HG03066 (cell line): Measurements from ENCODE around the gene SRP68.
"Not testable (repeated sequence)": the region's sequence is repeated elsewhere in the genome, so short reads cannot be mapped to it uniquely, and the experiment has no call there.

Experiments used
- ATAC-seq: cut with Tn5 transposase; IDR thresholded peaks from one replicate; pipeline ENCODE4 v1.9.1; 2021; ENCODE audit warnings: low read depth; ENCODE audit not compliant: unreplicated experiment

SRP68 gene

GRCh38 chr17:76078370-76078769 is 6.1 kb upstream of the SRP68 start:
- not testable (repeated sequence) for ATAC-seq

GRCh38 chr17:76077584-76078110 is 5.3 kb upstream of the SRP68 start:
- ATAC-seq, result no peak

GRCh38 chr17:76076765-76077583 is 4.7 kb upstream of the SRP68 start:
- no peak for ATAC-seq

GRCh38 chr17:76076146-76076764 is 3.9 kb upstream of the SRP68 start:
- no peak for ATAC-seq

- ATAC-seq, result no peak
Measured at GRCh38 chr17:76075364-76076145, 3.2 kb upstream of the SRP68 start.

GRCh38 chr17:76074390-76075363 is 2.4 kb upstream of the SRP68 start, which contains the start of gene GALR2:
Gene GALR2 (plus strand): TSS chr17:76074781. CDS start chr17:76074884, 103 bp downstream.
- ATAC-seq, result no peak

GRCh38 chr17:76071531-76072147 is 678 bp downstream of the SRP68 start:
- no peak for ATAC-seq

GRCh38 chr17:76065775-76066174 is 6.5 kb downstream of the SRP68 start:
- no peak for ATAC-seq

GRCh38 chr17:76063875-76064546 is 8.3 kb downstream of the SRP68 start:
- no peak for ATAC-seq

- ATAC-seq, result not testable (repeated sequence)
Measured at GRCh38 chr17:76058264-76058663, 14.1 kb downstream of the SRP68 start.

GRCh38 chr17:76056882-76057281 is 15.4 kb downstream of the SRP68 start:
- ATAC-seq, result no peak

- no peak for ATAC-seq
Measured at GRCh38 chr17:76054112-76054476, 18.2 kb downstream of the SRP68 start.

- ATAC-seq, result no peak
Measured at GRCh38 chr17:76053246-76054111, 18.8 kb downstream of the SRP68 start.

GRCh38 chr17:76051561-76051960 is 20.8 kb downstream of the SRP68 start:
- no peak for ATAC-seq

- ATAC-seq, result no peak
Measured at GRCh38 chr17:76050538-76051467, 21.5 kb downstream of the SRP68 start.

- no peak for ATAC-seq
Measured at GRCh38 chr17:76049836-76050537, 22.3 kb downstream of the SRP68 start.
